GM12878 (cell line): ENCODE results near the gene NPR2. TPM values are rescaled to one million over a fixed set of nuclear protein-coding genes. Genes with fewer than 3 reads are reported as not detected.

Source experiments
- E2F8 ChIP-seq: fragments of 450-650 bp; IDR thresholded peaks from 2 replicates; pipeline ENCODE4 v1.6.1; 2018; ENCODE audit warnings: mild to moderate bottlenecking, low read depth, moderate library complexity; ENCODE audit not compliant: partially characterized antibody
- E4F1 ChIP-seq: fragments of 450-650 bp; IDR thresholded peaks from 2 replicates; pipeline ENCODE4 v1.6.1; 2018; ENCODE audit warnings: borderline replicate concordance, mild to moderate bottlenecking; ENCODE audit not compliant: partially characterized antibody
- ETV6 ChIP-seq, 2 experiments: fragments of 450-650 bp in 1 of 2; IDR thresholded peaks in 1 of 2; conservative IDR thresholded peaks in 1 of 2; 2 replicates each; pipeline ENCODE4 v1.6.1; 2014; ENCODE audit warnings: antibody characterized with exemption in 1 of 2, borderline replicate concordance in 1 of 2, low read depth in 1 of 2, mild to moderate bottlenecking in 1 of 2, moderate library complexity in 1 of 2
- HDAC6 ChIP-seq: fragments of 200-600 bp; sonication (generic); IDR thresholded peaks from one replicate; pipeline ENCODE4 v1.8.0; 2017; ENCODE audit warnings: antibody characterized with exemption; ENCODE audit not compliant: unreplicated experiment
- RCOR1 ChIP-seq: conservative IDR thresholded peaks from 2 replicates; pipeline ENCODE4 v1.6.1; 2012; ENCODE audit warnings: low read depth, low read length, improper control_type of control experiment
- SMAD5 ChIP-seq: IDR thresholded peaks from 2 replicates; pipeline ENCODE4 v1.6.1; 2016; ENCODE audit warnings: antibody characterized with exemption, low read depth
- TAF1 ChIP-seq: IDR thresholded peaks from 2 replicates; pipeline ENCODE4 v1.6.1; 2011; ENCODE audit warnings: mild to moderate bottlenecking, low read depth, low read length, borderline replicate concordance
- ZNF207 ChIP-seq: fragments of 450-650 bp; IDR thresholded peaks from 2 replicates; pipeline ENCODE4 v1.6.1; 2014; ENCODE audit warnings: antibody characterized with exemption, mild to moderate bottlenecking, borderline replicate concordance
- ZNF687 ChIP-seq: fragments of 450-650 bp; IDR thresholded peaks from 2 replicates; pipeline ENCODE4 v1.6.1; 2017; ENCODE audit warnings: mild to moderate bottlenecking, moderate library complexity
- polyA plus RNA-seq, 11 experiments: library from polyadenylated mRNA; depleted of rRNA in 4 of 11; unstranded in 6 of 11; stranded (reverse) in 5 of 11; fragments of >200 nt; fragmentation: Nextera tagmentation in 4 of 11; fragmentation: Illumina TruSeq in 1 of 11; extraction: Ambion mirVana in 4 of 11; extraction: Trizol in 1 of 11; gene quantifications; 1 replicate in 1 of 11; 2 replicates in 10 of 11; pipeline versions ENCODE4 v1.2.1 to v1.2.3, GENCODE V29; 2011 to 2016; ENCODE audit warnings: inconsistent platforms in 2 of 11, missing spikeins in 2 of 11, low read depth in 1 of 11
- total RNA-seq, 4 experiments: library from RNA; depleted of rRNA in 3 of 4; stranded (reverse); fragments of >200 nt in 3 of 4; fragmentation: Illumina TruSeq in 1 of 4; extraction: Trizol in 1 of 4; gene quantifications; 2 replicates each; pipeline versions ENCODE4 v1.2.1 to v1.2.3, GENCODE V29; 2013 to 2021
- TF ChIP-seq, protein P1 (sequence below): IDR thresholded peaks from 2 replicates; pipeline ENCODE4 v1.6.1; 2012; ENCODE audit warnings: low read depth, low read length, improper control_type of control experiment
- TF ChIP-seq, protein P2 (sequence below): IDR thresholded peaks from 2 replicates; pipeline ENCODE4 v1.6.1; 2012; ENCODE audit warnings: low read depth, low read length, improper control_type of control experiment

The NPR2 gene
- total and polyA plus RNA-seq, 10 of the 15 experiments (the other 5 are each of a cell fraction or from before 2014, with no cell fraction given), result 2.0 to 20.9 (median 6.8) TPM

DNA sequence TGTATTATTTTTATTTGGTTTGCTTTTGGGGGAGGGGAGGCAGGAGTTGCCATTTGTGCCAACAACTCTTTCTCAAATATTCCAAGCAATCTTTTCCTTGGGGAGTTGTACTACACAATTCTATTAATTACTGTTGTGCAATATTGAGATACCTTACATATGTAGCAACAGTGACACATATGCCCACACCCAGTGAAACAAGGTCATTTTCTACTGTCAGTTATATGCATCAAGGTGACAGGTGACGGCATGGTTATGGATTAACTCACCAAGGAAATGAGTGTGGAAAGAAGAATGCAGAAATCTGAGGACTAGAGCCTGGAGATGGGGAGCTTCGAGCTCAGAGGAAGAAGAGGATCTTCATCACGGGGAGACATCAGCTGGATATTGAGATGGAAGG, 19.4 kb upstream of the NPR2 start (continued):
- TF ChIP-seq ZNF687 (no peak), ETV6 (conservative IDR thresholded peaks at IDR 0.05 in 1 of 2, IDR thresholded peaks at IDR 0.05 in 1 of 2; ENCODE audit: borderline replicate concordance in 1 of 2, low read depth in 1 of 2) (no peak), HDAC6 (no peak), E4F1 (no peak), TAF1 (no peak), RCOR1 (no peak), ZNF207 (no peak), E2F8 (no peak), SMAD5 (no peak)
- TF ChIP-seq, protein P1, sequence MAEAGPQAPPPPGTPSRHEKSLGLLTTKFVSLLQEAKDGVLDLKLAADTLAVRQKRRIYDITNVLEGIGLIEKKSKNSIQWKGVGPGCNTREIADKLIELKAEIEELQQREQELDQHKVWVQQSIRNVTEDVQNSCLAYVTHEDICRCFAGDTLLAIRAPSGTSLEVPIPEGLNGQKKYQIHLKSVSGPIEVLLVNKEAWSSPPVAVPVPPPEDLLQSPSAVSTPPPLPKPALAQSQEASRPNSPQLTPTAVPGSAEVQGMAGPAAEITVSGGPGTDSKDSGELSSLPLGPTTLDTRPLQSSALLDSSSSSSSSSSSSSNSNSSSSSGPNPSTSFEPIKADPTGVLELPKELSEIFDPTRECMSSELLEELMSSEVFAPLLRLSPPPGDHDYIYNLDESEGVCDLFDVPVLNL, result no peak
- TF ChIP-seq, protein P2, sequence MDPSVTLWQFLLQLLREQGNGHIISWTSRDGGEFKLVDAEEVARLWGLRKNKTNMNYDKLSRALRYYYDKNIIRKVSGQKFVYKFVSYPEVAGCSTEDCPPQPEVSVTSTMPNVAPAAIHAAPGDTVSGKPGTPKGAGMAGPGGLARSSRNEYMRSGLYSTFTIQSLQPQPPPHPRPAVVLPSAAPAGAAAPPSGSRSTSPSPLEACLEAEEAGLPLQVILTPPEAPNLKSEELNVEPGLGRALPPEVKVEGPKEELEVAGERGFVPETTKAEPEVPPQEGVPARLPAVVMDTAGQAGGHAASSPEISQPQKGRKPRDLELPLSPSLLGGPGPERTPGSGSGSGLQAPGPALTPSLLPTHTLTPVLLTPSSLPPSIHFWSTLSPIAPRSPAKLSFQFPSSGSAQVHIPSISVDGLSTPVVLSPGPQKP, result no peak
